Fibroblast of lung (primary cell): Measurements from ENCODE around the gene F10. TPM values are rescaled to one million over a fixed set of nuclear protein-coding genes. Genes with fewer than 3 reads are reported as not detected.

ENCODE experiments used
- DNase-seq, 2 donors: peaks; one replicate each; pipeline versions ENCODE4 v3.0.0 to v3.0.0-alpha.2; 2010; ENCODE audit warnings: low read depth in 2 of 2
- H2AFZ ChIP-seq: 2 replicates; pipeline ENCODE4 v1.5.1; 2012; ENCODE audit warnings: low read length, control low read depth, inconsistent platforms
- H3K27ac ChIP-seq: 2 replicates; pipeline ENCODE4 v1.5.1; 2011; ENCODE audit warnings: low read length, control low read depth; ENCODE audit not compliant: insufficient read depth
- H3K27me3 ChIP-seq: 2 replicates; pipeline ENCODE4 v1.5.1; 2011; ENCODE audit warnings: mild to moderate bottlenecking, low read length; ENCODE audit not compliant: control insufficient read depth, insufficient read depth
- H3K36me3 ChIP-seq: 2 replicates; pipeline ENCODE4 v1.5.1; 2011; ENCODE audit warnings: low read length; ENCODE audit not compliant: control insufficient read depth, insufficient read depth
- H3K4me1 ChIP-seq: 2 replicates; pipeline ENCODE4 v1.5.1; 2011; ENCODE audit warnings: low read length; ENCODE audit not compliant: control insufficient read depth, insufficient read depth; ENCODE audit errors: extremely low read depth
- H3K4me2 ChIP-seq: 2 replicates; pipeline ENCODE4 v1.5.1; 2011; ENCODE audit warnings: low read length, control low read depth; ENCODE audit not compliant: insufficient read depth; ENCODE audit errors: extremely low read depth
- H3K4me3 ChIP-seq, 4 experiments: fragments of 200-600 bp in 1 of 4; sonication (generic) in 1 of 4; replicated peaks in 1 of 4; 2 replicates each; pipeline ENCODE4 v1.5.1; 2011 to 2016; ENCODE audit warnings: low read length in 4 of 4, low read depth in 3 of 4, mild to moderate bottlenecking in 3 of 4, control low read depth in 2 of 4, inconsistent platforms in 1 of 4, mixed read lengths in 1 of 4; ENCODE audit not compliant: insufficient read depth in 1 of 4; ENCODE audit errors: control extremely low read depth in 1 of 4
- H3K79me2 ChIP-seq: 2 replicates; pipeline ENCODE4 v1.5.1; 2012; ENCODE audit warnings: mild to moderate bottlenecking, low read length, inconsistent platforms; ENCODE audit not compliant: control insufficient read depth, insufficient read depth
- H3K9ac ChIP-seq: 2 replicates; pipeline ENCODE4 v1.5.1; 2011; ENCODE audit warnings: mild to moderate bottlenecking, low read length, control low read depth; ENCODE audit not compliant: insufficient read depth
- H3K9me3 ChIP-seq: 2 replicates; pipeline ENCODE4 v1.5.1; 2012; ENCODE audit warnings: low read depth, low read length; ENCODE audit not compliant: control insufficient read depth, insufficient read depth
- H4K20me1 ChIP-seq: 2 replicates; pipeline ENCODE4 v1.5.1; 2011; ENCODE audit warnings: low read length; ENCODE audit not compliant: control insufficient read depth, insufficient read depth; ENCODE audit errors: extremely low read depth
- CTCF ChIP-seq, 2 donors: IDR thresholded peaks in 1 of 2; conservative IDR thresholded peaks in 1 of 2; 1 replicate in 1 of 2; 2 replicates in 1 of 2; pipeline ENCODE4 v1.5.1; 2011 to 2012; ENCODE audit warnings: low read length in 2 of 2, control low read depth in 1 of 2, inconsistent platforms in 1 of 2, low read depth in 1 of 2, mild to moderate bottlenecking in 1 of 2
- EZH2 ChIP-seq: IDR thresholded peaks from 2 replicates; pipeline ENCODE4 v1.5.1; 2012; ENCODE audit warnings: low read length, control low read depth, mild to moderate bottlenecking; ENCODE audit errors: missing control alignments
- polyA plus RNA-seq, 2 donors: library from polyadenylated mRNA; depleted of rRNA in 1 of 2; stranded (reverse) in 1 of 2; unstranded in 1 of 2; fragments of >200 nt; gene quantifications; 2 replicates each; pipeline ENCODE4 v1.2.1, GENCODE V29; 2011 to 2012; ENCODE audit warnings: missing spikeins in 1 of 2
- total RNA-seq: library from RNA; depleted of rRNA; stranded (reverse); fragments of >200 nt; gene quantifications from 2 replicates; pipeline ENCODE4 v1.2.1, GENCODE V29; 2014

The F10 gene
- total and polyA plus RNA-seq, 2 donors (not counting 1 experiment from before 2014, with no cell fraction given): 39.9 to 41.5 TPM

GRCh38 chr13:113168211-113168610 lies 45.6 kb downstream of the F10 start:
- DNase-seq: no peak
- Histone ChIP-seq H2AFZ (no peak overlapping the region), H3K27me3 (no peaks in the 10 kb centered on the region), H3K4me3 (no peak overlapping the region), H3K9me3 (no peaks in the 10 kb centered on the region), H3K9ac (no peak overlapping the region), H3K4me1 (peaks cover under 1% of the 10 kb centered on the region), H4K20me1 (no peaks in the 10 kb centered on the region), H3K27ac (no peak overlapping the region), H3K36me3 (peaks cover 16% of the 10 kb centered on the region), H3K79me2 (no peaks in the 10 kb centered on the region), H3K4me2 (no peak overlapping the region)
- no peak for TF ChIP-seq EZH2
- no peak for TF ChIP-seq CTCF (conservative IDR thresholded peaks at IDR 0.05 in 1 of 2, IDR thresholded peaks at IDR 0.05 in 1 of 2; ENCODE audit: low read depth in 1 of 2, low read length in 2 of 2)

- Histone ChIP-seq H3K9ac (no peak overlapping the region), H3K4me3 (no peak overlapping the region), H3K27ac (no peak overlapping the region), H3K27me3 (no peaks in the 10 kb centered on the region), H3K36me3 (peaks cover 16% of the 10 kb centered on the region), H2AFZ (no peak overlapping the region), H3K4me2 (no peak overlapping the region), H3K9me3 (no peaks in the 10 kb centered on the region), H3K79me2 (no peaks in the 10 kb centered on the region), H3K4me1 (no peaks in the 10 kb centered on the region), H4K20me1 (no peaks in the 10 kb centered on the region)
- TF ChIP-seq EZH2 (no peak), CTCF (conservative IDR thresholded peaks at IDR 0.05 in 1 of 2, IDR thresholded peaks at IDR 0.05 in 1 of 2; ENCODE audit: low read depth in 1 of 2, low read length in 2 of 2) (no peak)
- no peak for DNase-seq
Measured at GRCh38 chr13:113169277-113170272, 47.0 kb downstream of the F10 start.

- H3K27me3 ChIP-seq: no peaks in the 10 kb centered on the region
- H3K4me1 ChIP-seq: no peaks in the 10 kb centered on the region
- no peak for TF ChIP-seq CTCF (conservative IDR thresholded peaks at IDR 0.05 in 1 of 2, IDR thresholded peaks at IDR 0.05 in 1 of 2; ENCODE audit: low read depth in 1 of 2, low read length in 2 of 2)
- TF ChIP-seq EZH2: no peak
- no peak overlapping the region for H3K4me3 ChIP-seq
- no peaks in the 10 kb centered on the region for H3K79me2 ChIP-seq
- H3K9me3 ChIP-seq: no peaks in the 10 kb centered on the region
- H3K36me3 ChIP-seq: peaks cover 22% of the 10 kb centered on the region
- H3K27ac ChIP-seq: no peak overlapping the region
- no peak overlapping the region for H3K9ac ChIP-seq
- no peak overlapping the region for H3K4me2 ChIP-seq
- H2AFZ ChIP-seq: no peak overlapping the region
- DNase-seq: no peak
- H4K20me1 ChIP-seq: no peaks in the 10 kb centered on the region
Measured at GRCh38 chr13:113170511-113170910, 47.9 kb downstream of the F10 start.
